Endothelial cell (in vitro differentiated cells): Measurements from ENCODE around the gene ZBTB20. TPM values are rescaled to one million over a fixed set of nuclear protein-coding genes. Genes with fewer than 3 reads are reported as not detected.

Experiments
- DNase-seq: peaks from one replicate; pipeline ENCODE4 v3.0.0; 2021; ENCODE audit warnings: low spot score
- H3K27ac Mint-ChIP-seq: one replicate; pipeline ENCODE4 v1.8.0; 2021; ENCODE audit warnings: mixed read lengths, inconsistent platforms; ENCODE audit not compliant: unreplicated experiment
- H3K27me3 Mint-ChIP-seq: one replicate; pipeline ENCODE4 v1.8.0; 2021; ENCODE audit warnings: mild to moderate bottlenecking, moderate library complexity, mixed read lengths, inconsistent platforms; ENCODE audit not compliant: unreplicated experiment
- H3K36me3 Mint-ChIP-seq: one replicate; pipeline ENCODE4 v1.8.0; 2021; ENCODE audit warnings: mild to moderate bottlenecking, low read depth, mixed read lengths, inconsistent platforms; ENCODE audit not compliant: unreplicated experiment
- H3K4me1 Mint-ChIP-seq: one replicate; pipeline ENCODE4 v1.8.0; 2021; ENCODE audit warnings: mild to moderate bottlenecking, mixed read lengths, inconsistent platforms; ENCODE audit not compliant: unreplicated experiment
- H3K4me3 Mint-ChIP-seq: one replicate; pipeline ENCODE4 v1.8.0; 2021; ENCODE audit warnings: mild to moderate bottlenecking, mixed read lengths, inconsistent platforms; ENCODE audit not compliant: unreplicated experiment
- H3K9me3 Mint-ChIP-seq: one replicate; pipeline ENCODE4 v1.8.0; 2021; ENCODE audit warnings: mixed read lengths, inconsistent platforms; ENCODE audit not compliant: unreplicated experiment
- total RNA-seq: library from RNA; stranded (reverse); fragmentation: NEBNext Ultra II Directional; extraction: Animal tissue kit (Norgen Biotek cat#: 25700); gene quantifications from one replicate; pipeline ENCODE4 v1.2.1, GENCODE V29; 2021; ENCODE audit not compliant: unreplicated experiment
- TF ChIP-seq, protein P1 (sequence below): fragments of 200-600 bp; sonication (generic); IDR thresholded peaks from one replicate; pipeline ENCODE4 v1.5.0; 2021; ENCODE audit warnings: antibody characterized with exemption; ENCODE audit not compliant: unreplicated experiment

ZBTB20 gene
- total RNA-seq, 1 donor from 2014 or later, result 4.2 TPM

DNA sequence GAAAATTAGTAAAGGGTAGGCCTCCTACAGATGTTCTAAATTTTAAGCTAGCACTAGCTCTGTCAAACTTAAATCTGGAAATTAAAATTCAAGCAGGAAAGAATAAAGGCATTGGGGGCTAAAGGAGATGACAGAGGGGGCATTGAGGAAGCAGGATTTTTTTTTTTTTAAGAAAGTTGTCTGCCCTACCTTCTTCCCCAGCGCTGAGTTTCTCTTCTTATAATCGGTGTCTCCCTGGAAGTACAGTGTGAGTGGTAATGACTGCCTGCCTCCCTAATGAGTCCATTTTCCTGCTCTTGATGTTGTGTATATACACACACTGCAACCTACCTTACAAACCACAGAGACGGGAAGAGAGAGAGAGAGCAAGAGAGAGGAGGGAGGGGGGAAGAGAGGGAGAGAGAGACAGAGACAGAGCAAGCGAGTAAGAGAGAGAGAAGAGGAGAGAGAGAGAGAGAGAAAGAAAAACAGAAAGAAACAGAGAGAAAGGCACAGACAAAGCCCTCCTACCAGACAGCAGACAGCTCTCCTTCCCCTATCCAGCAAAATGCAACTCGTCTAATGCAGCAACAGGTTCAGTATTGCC is 47.0 kb downstream of the ZBTB20 start:
- H3K4me3 Mint-ChIP-seq, result no peak overlapping the region
- H3K27me3 Mint-ChIP-seq, result no peaks in the 10 kb centered on the region
- H3K27ac Mint-ChIP-seq, result no peak overlapping the region
- DNase-seq, result no peak
- peaks cover 6% of the 10 kb centered on the region for H3K4me1 Mint-ChIP-seq
- TF ChIP-seq, protein P1, sequence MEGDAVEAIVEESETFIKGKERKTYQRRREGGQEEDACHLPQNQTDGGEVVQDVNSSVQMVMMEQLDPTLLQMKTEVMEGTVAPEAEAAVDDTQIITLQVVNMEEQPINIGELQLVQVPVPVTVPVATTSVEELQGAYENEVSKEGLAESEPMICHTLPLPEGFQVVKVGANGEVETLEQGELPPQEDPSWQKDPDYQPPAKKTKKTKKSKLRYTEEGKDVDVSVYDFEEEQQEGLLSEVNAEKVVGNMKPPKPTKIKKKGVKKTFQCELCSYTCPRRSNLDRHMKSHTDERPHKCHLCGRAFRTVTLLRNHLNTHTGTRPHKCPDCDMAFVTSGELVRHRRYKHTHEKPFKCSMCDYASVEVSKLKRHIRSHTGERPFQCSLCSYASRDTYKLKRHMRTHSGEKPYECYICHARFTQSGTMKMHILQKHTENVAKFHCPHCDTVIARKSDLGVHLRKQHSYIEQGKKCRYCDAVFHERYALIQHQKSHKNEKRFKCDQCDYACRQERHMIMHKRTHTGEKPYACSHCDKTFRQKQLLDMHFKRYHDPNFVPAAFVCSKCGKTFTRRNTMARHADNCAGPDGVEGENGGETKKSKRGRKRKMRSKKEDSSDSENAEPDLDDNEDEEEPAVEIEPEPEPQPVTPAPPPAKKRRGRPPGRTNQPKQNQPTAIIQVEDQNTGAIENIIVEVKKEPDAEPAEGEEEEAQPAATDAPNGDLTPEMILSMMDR, result no peak
- no peaks in the 10 kb centered on the region for H3K36me3 Mint-ChIP-seq
- no peaks in the 10 kb centered on the region for H3K9me3 Mint-ChIP-seq

DNA sequence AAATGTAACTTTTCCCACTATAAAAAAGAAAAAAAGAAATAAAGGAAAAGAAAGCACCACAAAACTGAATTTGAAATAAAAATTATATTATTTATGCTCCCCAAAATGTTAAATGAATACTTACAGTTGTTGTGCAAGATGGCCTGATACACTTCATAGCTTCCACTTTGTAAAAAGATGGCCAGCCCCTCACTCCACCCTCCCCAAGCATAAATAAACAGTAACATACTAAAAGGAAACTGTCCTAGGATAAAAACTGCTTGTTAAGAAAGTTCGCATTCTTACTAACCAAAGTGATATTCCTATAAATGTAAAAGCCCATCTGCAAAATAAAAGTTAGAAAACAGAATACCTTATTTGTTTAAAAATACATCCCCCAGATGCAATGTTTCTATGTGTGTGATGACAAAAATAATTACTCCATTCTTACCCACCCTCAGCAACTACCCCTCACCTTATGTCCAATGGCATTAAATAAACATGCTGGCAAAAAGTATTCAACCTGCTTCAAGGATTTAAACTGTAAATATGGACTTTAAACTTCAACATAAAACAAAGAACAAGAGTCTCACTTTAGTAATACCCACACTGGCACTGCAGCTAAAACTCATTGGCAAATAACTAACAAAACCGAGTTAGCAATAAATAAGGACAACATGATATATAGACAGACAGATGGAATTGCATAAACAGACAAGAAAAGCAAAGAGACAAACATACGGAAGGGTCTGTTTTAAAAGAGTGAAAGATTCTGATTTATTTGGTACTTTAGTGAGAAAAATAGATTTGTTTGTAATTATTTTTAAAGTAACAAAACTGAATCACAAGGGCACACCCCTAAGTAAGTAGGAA is 47.7 kb downstream of the ZBTB20 start:
- no peak overlapping the region for H3K4me3 Mint-ChIP-seq
- H3K4me1 Mint-ChIP-seq, result peaks cover 6% of the 10 kb centered on the region
- DNase-seq, result no peak
- H3K27me3 Mint-ChIP-seq, result no peaks in the 10 kb centered on the region
- no peaks in the 10 kb centered on the region for H3K36me3 Mint-ChIP-seq
- no peaks in the 10 kb centered on the region for H3K9me3 Mint-ChIP-seq
- TF ChIP-seq, protein P1, result no peak
- no peak overlapping the region for H3K27ac Mint-ChIP-seq

DNA sequence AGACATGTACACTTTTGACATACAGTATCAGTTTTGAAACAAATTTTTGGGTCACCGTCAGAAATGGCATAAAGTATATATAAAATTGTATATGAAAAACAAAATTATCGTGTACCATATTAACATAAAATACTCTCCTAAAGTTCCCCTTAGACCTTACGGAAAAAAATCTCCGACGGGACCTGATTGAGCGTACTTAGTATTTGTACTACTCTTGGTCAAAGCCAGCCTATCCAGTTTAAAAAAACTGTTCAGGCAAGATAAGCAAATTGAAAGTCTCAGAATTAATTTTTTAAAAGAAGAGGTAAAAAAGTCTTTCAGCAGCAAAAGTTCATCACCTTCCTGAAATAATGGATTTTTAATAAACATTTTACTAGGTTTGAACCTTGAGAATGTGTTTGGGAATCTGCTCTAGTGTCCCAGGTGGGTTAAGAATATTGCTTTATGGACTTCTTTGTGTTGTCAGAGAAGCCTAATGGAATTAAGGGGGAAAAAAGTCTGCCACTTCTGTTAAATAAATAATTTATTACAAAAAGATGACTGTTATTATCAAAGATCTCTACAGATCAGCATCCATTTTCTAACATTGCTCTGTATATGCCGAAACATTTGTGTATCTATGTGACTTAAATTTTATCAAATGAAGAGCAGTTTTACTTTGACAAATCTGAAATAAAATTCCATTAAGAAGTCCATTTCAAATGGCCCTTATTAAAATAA is 48.6 kb downstream of the ZBTB20 start:
- TF ChIP-seq, protein P1, result no peak
- H3K27ac Mint-ChIP-seq, result no peak overlapping the region
- H3K36me3 Mint-ChIP-seq, result no peaks in the 10 kb centered on the region
- DNase-seq, result no peak
- H3K4me1 Mint-ChIP-seq, result peaks cover 6% of the 10 kb centered on the region
- no peak overlapping the region for H3K4me3 Mint-ChIP-seq
- peaks cover 1% of the 10 kb centered on the region for H3K27me3 Mint-ChIP-seq
- no peaks in the 10 kb centered on the region for H3K9me3 Mint-ChIP-seq

DNA sequence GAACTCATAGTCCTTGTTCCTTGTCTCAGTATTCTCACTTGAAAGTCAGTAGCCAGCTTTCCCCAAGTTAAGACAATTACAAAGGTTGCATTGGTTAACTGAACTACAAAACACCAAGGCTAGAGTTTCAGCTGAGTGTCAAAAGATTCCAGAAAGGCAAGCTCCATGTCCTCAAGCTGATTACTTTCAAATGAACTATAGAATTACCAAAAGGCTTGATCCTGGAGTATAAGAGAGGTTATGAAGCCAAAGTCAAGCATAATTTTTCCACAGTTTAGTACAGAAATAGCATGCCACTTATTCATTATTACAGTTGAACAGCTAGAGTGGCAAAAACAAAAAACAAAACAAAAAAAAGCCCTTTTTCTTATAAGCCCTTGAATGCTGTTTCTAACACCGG is 51.9 kb downstream of the ZBTB20 start:
- Mint-ChIP-seq H3K9me3 (no peaks in the 10 kb centered on the region), H3K36me3 (no peaks in the 10 kb centered on the region), H3K27me3 (peaks cover 1% of the 10 kb centered on the region), H3K27ac (no peak overlapping the region), H3K4me3 (no peak overlapping the region), H3K4me1 (peaks cover 5% of the 10 kb centered on the region)
- no peak for DNase-seq
- TF ChIP-seq, protein P1, result no peak
